H9 (cell line): ENCODE measurements around the gene NCF1. TPM values are rescaled to one million over a fixed set of nuclear protein-coding genes. Genes with fewer than 3 reads are reported as not detected.
"Not testable (repeated sequence)": the region's sequence is repeated elsewhere in the genome, so short reads cannot be mapped to it uniquely, and the experiment has no call there.

ENCODE experiments used
- DNase-seq: peaks from one replicate; pipeline ENCODE4 v3.0.0-alpha.2; 2017
- H2AFZ ChIP-seq: one replicate; pipeline ENCODE4 v1.6.1; 2013; ENCODE audit warnings: mild to moderate bottlenecking, low read length, control low read depth, moderate library complexity
- H2AK5ac ChIP-seq: 2 replicates; pipeline ENCODE4 v1.6.1; 2013; ENCODE audit warnings: low read length, control low read depth, mixed read lengths; ENCODE audit not compliant: insufficient read length
- H2BK120ac ChIP-seq: one replicate; pipeline ENCODE4 v1.6.1; 2013; ENCODE audit warnings: low read depth, mild to moderate bottlenecking, low read length, control low read depth, inconsistent platforms; ENCODE audit not compliant: poor library complexity, severe bottlenecking
- H2BK12ac ChIP-seq: 2 replicates; pipeline ENCODE4 v1.6.1; 2013; ENCODE audit warnings: low read length, control low read depth, mixed read lengths, low read depth; ENCODE audit not compliant: insufficient read length
- H2BK15ac ChIP-seq: 2 replicates; pipeline ENCODE4 v1.6.1; 2013; ENCODE audit warnings: low read depth, low read length, control low read depth
- H2BK20ac ChIP-seq: one replicate; pipeline ENCODE4 v1.6.1; 2013; ENCODE audit warnings: low read depth, mild to moderate bottlenecking, low read length, control low read depth, inconsistent platforms; ENCODE audit not compliant: poor library complexity, severe bottlenecking
- H2BK5ac ChIP-seq: 2 replicates; pipeline ENCODE4 v1.6.1; 2013; ENCODE audit warnings: low read length, control low read depth, mixed read lengths; ENCODE audit not compliant: insufficient read length
- H3K14ac ChIP-seq: 2 replicates; pipeline ENCODE4 v1.6.1; 2013; ENCODE audit warnings: low read length, control low read depth; ENCODE audit not compliant: insufficient read depth
- H3K18ac ChIP-seq: 2 replicates; pipeline ENCODE4 v1.6.1; 2013; ENCODE audit warnings: low read depth, mild to moderate bottlenecking, mixed read lengths, low read length, control low read depth; ENCODE audit not compliant: insufficient read length
- H3K23ac ChIP-seq: 2 replicates; pipeline ENCODE4 v1.6.1; 2013; ENCODE audit warnings: low read length, control low read depth, mixed read lengths, low read depth; ENCODE audit not compliant: insufficient read length
- H3K23me2 ChIP-seq: 2 replicates; pipeline ENCODE4 v1.6.1; 2013; ENCODE audit warnings: low read depth, mild to moderate bottlenecking, mixed read lengths, low read length, control low read depth; ENCODE audit not compliant: insufficient read length, poor library complexity, severe bottlenecking
- H3K27ac ChIP-seq: 2 replicates; pipeline ENCODE4 v1.5.1; 2013; ENCODE audit warnings: low read length, control low read depth, mixed read lengths, low read depth; ENCODE audit not compliant: insufficient read length
- H3K27me3 ChIP-seq: 2 replicates; pipeline ENCODE4 v1.6.1; 2013; ENCODE audit warnings: low read length, control low read depth, inconsistent platforms; ENCODE audit not compliant: insufficient read depth
- H3K4ac ChIP-seq: 2 replicates; pipeline ENCODE4 v1.6.1; 2013; ENCODE audit warnings: low read depth, mild to moderate bottlenecking, control low read depth, inconsistent platforms, low read length, moderate library complexity
- H3K4me1 ChIP-seq: 2 replicates; pipeline ENCODE4 v1.6.1; 2013; ENCODE audit warnings: low read length, control low read depth, inconsistent platforms; ENCODE audit not compliant: insufficient read depth
- H3K4me2 ChIP-seq: 2 replicates; pipeline ENCODE4 v1.6.1; 2013; ENCODE audit warnings: low read length, control low read depth, mixed read lengths; ENCODE audit not compliant: insufficient read length, insufficient read depth
- H3K56ac ChIP-seq: 2 replicates; pipeline ENCODE4 v1.6.1; 2013; ENCODE audit warnings: low read depth, mild to moderate bottlenecking, mixed read lengths, low read length, control low read depth; ENCODE audit not compliant: insufficient read length
- H3K79me1 ChIP-seq: 2 replicates; pipeline ENCODE4 v1.6.1; 2013; ENCODE audit warnings: low read depth, mild to moderate bottlenecking, moderate library complexity, low read length, control low read depth, inconsistent platforms; ENCODE audit not compliant: insufficient read depth, poor library complexity, severe bottlenecking
- H3K79me2 ChIP-seq: 2 replicates; pipeline ENCODE4 v1.6.1; 2013; ENCODE audit warnings: low read length, control low read depth, inconsistent platforms; ENCODE audit not compliant: insufficient read depth
- H3K9ac ChIP-seq: 2 replicates; pipeline ENCODE4 v1.6.1; 2013; ENCODE audit warnings: low read length, control low read depth, mixed read lengths; ENCODE audit not compliant: insufficient read length; ENCODE audit errors: extremely low read depth
- H3K9me3 ChIP-seq: one replicate; pipeline ENCODE4 v1.6.1; 2013; ENCODE audit warnings: low read depth, low read length, inconsistent platforms; ENCODE audit not compliant: control insufficient read depth
- H3T11ph ChIP-seq: one replicate; pipeline ENCODE4 v1.6.1; 2013; ENCODE audit warnings: mild to moderate bottlenecking, low read length, control low read depth, inconsistent platforms
- H4K20me1 ChIP-seq: one replicate; pipeline ENCODE4 v1.6.1; 2013; ENCODE audit not compliant: control insufficient read depth, insufficient read length, insufficient read depth
- H4K5ac ChIP-seq: 2 replicates; pipeline ENCODE4 v1.6.1; 2013; ENCODE audit warnings: low read depth, mild to moderate bottlenecking, mixed read lengths, low read length, control low read depth; ENCODE audit not compliant: insufficient read length
- H4K8ac ChIP-seq: replicated peaks from 2 replicates; pipeline ENCODE4 v1.6.1; 2013; ENCODE audit warnings: low read length, control low read depth, mixed read lengths, low read depth; ENCODE audit not compliant: insufficient read length
- H4K91ac ChIP-seq: 2 replicates; pipeline ENCODE4 v1.6.1; 2013; ENCODE audit warnings: low read depth, mild to moderate bottlenecking, moderate library complexity, mixed read lengths, low read length, control low read depth; ENCODE audit not compliant: insufficient read length
- H3K27ac Mint-ChIP-seq, 3 experiments: 2 replicates in 2 of 3; 3 replicates in 1 of 3; pipeline ENCODE4 v1.8.0; 2020 to 2021; ENCODE audit warnings: mixed read lengths in 3 of 3, mild to moderate bottlenecking in 1 of 3, moderate library complexity in 1 of 3
- H3K27me3 Mint-ChIP-seq: 2 replicates; pipeline ENCODE4 v1.8.0; 2021; ENCODE audit warnings: low read depth, mild to moderate bottlenecking, moderate library complexity, mixed read lengths
- H3K36me3 Mint-ChIP-seq, 3 experiments: 2 replicates in 2 of 3; 3 replicates in 1 of 3; pipeline ENCODE4 v1.8.0; 2020 to 2021; ENCODE audit warnings: low read depth in 3 of 3, mixed read lengths in 3 of 3; ENCODE audit not compliant: insufficient read depth in 1 of 3
- H3K4me1 Mint-ChIP-seq, 2 experiments: 2 replicates each; pipeline ENCODE4 v1.8.0; 2020; ENCODE audit warnings: mixed read lengths in 2 of 2
- H3K4me3 Mint-ChIP-seq, 2 experiments: 2 replicates in 1 of 2; 3 replicates in 1 of 2; pipeline ENCODE4 v1.8.0; 2020 to 2021; ENCODE audit warnings: mild to moderate bottlenecking in 2 of 2, mixed read lengths in 2 of 2, moderate library complexity in 1 of 2
- H3K9me3 Mint-ChIP-seq, 2 experiments: 2 replicates in 1 of 2; 3 replicates in 1 of 2; pipeline ENCODE4 v1.8.0; 2020; ENCODE audit warnings: mild to moderate bottlenecking in 2 of 2, mixed read lengths in 2 of 2, moderate library complexity in 1 of 2
- WGBS: extraction: QIAGEN DNeasy Blood & Tissue Kit; methylation state at CpG from one replicate; pipeline ENCODE4 v1.1.7; 2013; ENCODE audit warnings: missing lambda C conversion rate, low lambda C conversion rate, mixed read lengths; ENCODE audit not compliant: insufficient read length; ENCODE audit errors: extremely low coverage; 5-methylcytosine and 5-hydroxymethylcytosine counted together
- total RNA-seq: library from RNA; stranded (reverse); gene quantifications from 2 replicates; pipeline ENCODE4 v1.2.1, GENCODE V29; 2021

The NCF1 gene
- total RNA-seq, 1 experiment from 2014 or later = 0.63 TPM

- H3K27me3 ChIP-seq, H3K14ac ChIP-seq, H3T11ph ChIP-seq, H3K9me3 Mint-ChIP-seq, H2BK15ac ChIP-seq, H2AK5ac ChIP-seq, H3K18ac ChIP-seq, H2BK120ac ChIP-seq, H4K5ac ChIP-seq, H2BK5ac ChIP-seq, H3K23me2 ChIP-seq, H2AFZ ChIP-seq, H4K91ac ChIP-seq, H3K79me2 ChIP-seq, H3K23ac ChIP-seq, H3K79me1 ChIP-seq, DNase-seq, H2BK20ac ChIP-seq, H3K27me3 Mint-ChIP-seq, H3K36me3 Mint-ChIP-seq, H3K4me2 ChIP-seq, H3K4me1 Mint-ChIP-seq, H3K27ac ChIP-seq, H3K27ac Mint-ChIP-seq, H4K20me1 ChIP-seq, H2BK12ac ChIP-seq, H3K9ac ChIP-seq, H3K4me3 Mint-ChIP-seq, H4K8ac ChIP-seq, H3K4me1 ChIP-seq, H3K4ac ChIP-seq, H3K56ac ChIP-seq, H3K9me3 ChIP-seq: not testable (repeated sequence)
- no CpG with 5 or more reads among the region's 5 CpGs for WGBS
These were observed 47.4 kb downstream of the NCF1 start for GRCh38 chr7:74821259-74821658.

GRCh38 chr7:74829959-74830358 lies 56.1 kb downstream of the NCF1 start:
- H4K5ac ChIP-seq, H3T11ph ChIP-seq, H3K14ac ChIP-seq, H3K27me3 Mint-ChIP-seq, H3K9me3 Mint-ChIP-seq, H2BK120ac ChIP-seq, H3K27ac Mint-ChIP-seq, H3K56ac ChIP-seq, H2AK5ac ChIP-seq, H3K79me2 ChIP-seq, H3K27me3 ChIP-seq, H4K20me1 ChIP-seq, DNase-seq, H3K4me1 Mint-ChIP-seq, H3K36me3 Mint-ChIP-seq, H3K23ac ChIP-seq, H3K27ac ChIP-seq, H4K8ac ChIP-seq, H3K9ac ChIP-seq, H3K4me2 ChIP-seq, H2AFZ ChIP-seq, H3K4me1 ChIP-seq, H3K18ac ChIP-seq, H3K4ac ChIP-seq, H2BK15ac ChIP-seq, H2BK20ac ChIP-seq, H3K79me1 ChIP-seq, H2BK5ac ChIP-seq, H3K4me3 Mint-ChIP-seq, H2BK12ac ChIP-seq, H4K91ac ChIP-seq, H3K23me2 ChIP-seq, H3K9me3 ChIP-seq: not testable (repeated sequence)
- no CpG with 5 or more reads among the region's 4 CpGs for WGBS
